RWPE1 (cell line): Measurements from ENCODE around the gene ZDHHC17.

Experiments used
- CTCF ChIA-PET: fragments of 350-600 bp; sonication (Branson Sonifier 250); formaldehyde crosslinking; extraction: SDS; loops from one replicate; lab custom pipeline; 2021; lab: Yijun Ruan, JAX
- POLR2A ChIA-PET: fragments of 400-600 bp; formaldehyde crosslinking; extraction: SDS; loops from one replicate; lab custom pipeline; 2020; ENCODE audit warnings: antibody characterized with exemption; ENCODE audit not compliant: low non-redundant PET; lab: Yijun Ruan, JAX
- DNase-seq: peaks from one replicate; pipeline ENCODE4 v3.0.0; 2012; ENCODE audit warnings: low spot score
- H3K27ac ChIP-seq: fragments of 450-650 bp; 2 replicates; pipeline ENCODE4 v1.5.1; 2017
- CTCF ChIP-seq: fragments of 450-650 bp; conservative IDR thresholded peaks from 2 replicates; pipeline ENCODE4 v1.5.1; 2017; ENCODE audit warnings: low read depth, mild to moderate bottlenecking

Gene ZDHHC17

GRCh38 chr12:76880519-76881023, 116.7 kb downstream of the ZDHHC17 start:
- no peak overlapping the region for H3K27ac ChIP-seq
- no peak for TF ChIP-seq CTCF
- no peak for DNase-seq
- POLR2A ChIA-PET, result no interaction called here
- CTCF ChIA-PET, result interaction anchor here (0.6 kb wide), 2 partner anchors 272 to 1092 kb away, joined by 3 read pairs; no protein-coding TSS in a partner anchor

- CTCF ChIA-PET, result no interaction called here
- no peak for DNase-seq
- no peak overlapping the region for H3K27ac ChIP-seq
- no peak for TF ChIP-seq CTCF
- POLR2A ChIA-PET, result no interaction called here
Observed at GRCh38 chr12:76881142-76881541, 117.2 kb downstream of the ZDHHC17 start.

- ChIA-PET POLR2A (no interaction called here), CTCF (interaction anchor here (0.6 to 0.7 kb wide), 2 partner anchors 636 to 1491 kb away, joined by 3 read pairs; no protein-coding TSS in a partner anchor)
- H3K27ac ChIP-seq, result no peak overlapping the region
- no peak for DNase-seq
- no peak for TF ChIP-seq CTCF
Observed at GRCh38 chr12:76882367-76882766, 118.5 kb downstream of the ZDHHC17 start.

- ChIA-PET POLR2A (no interaction called here), CTCF (interaction anchor here (0.6 to 1.1 kb wide), 2 partner anchors 128 to 236 kb away, joined by 3 to 7 read pairs; no protein-coding TSS in a partner anchor)
- peak; percentile 41 for DNase-seq
Observed at GRCh38 chr12:76883151-76883550, 119.2 kb downstream of the ZDHHC17 start.

GRCh38 chr12:76883811-76884210, 119.9 kb downstream of the ZDHHC17 start:
- ChIA-PET POLR2A (no interaction called here), CTCF (interaction anchor here (1.1 kb wide), 1 partner anchor 127 kb away, joined by 7 read pairs; no protein-coding TSS in a partner anchor)

More at GRCh38 chr12:76883151-76883550, 119.2 kb downstream of the ZDHHC17 start:
- H3K27ac ChIP-seq, result no peak overlapping the region
- no peak for TF ChIP-seq CTCF

GRCh38 chr12:76888775-76889174, 124.9 kb downstream of the ZDHHC17 start:
- POLR2A ChIA-PET, result no interaction called here

More at GRCh38 chr12:76883811-76884210, 119.9 kb downstream of the ZDHHC17 start:
- no peak for DNase-seq
- no peak overlapping the region for H3K27ac ChIP-seq
- no peak for TF ChIP-seq CTCF

More at GRCh38 chr12:76888775-76889174, 124.9 kb downstream of the ZDHHC17 start:
- TF ChIP-seq CTCF, result no peak
- no peak overlapping the region for H3K27ac ChIP-seq
- DNase-seq, result no peak
- CTCF ChIA-PET, result no interaction called here
